Gastroesophageal sphincter (tissue), 4 donors: ENCODE measurements around the gene SLIT3. TPM values are rescaled to one million over a fixed set of nuclear protein-coding genes. Genes with fewer than 3 reads are reported as not detected.

Experiments
- ATAC-seq: fragments of 150-250 bp; one replicate; pipeline ENCODE4 v1.9.1; 2016; ENCODE audit warnings: mild to moderate bottlenecking, moderate library complexity
- H3K27ac ChIP-seq, 4 donors: fragments of 200-600 bp; sonication (generic) in 3 of 4; 1 replicate in 3 of 4; 2 replicates in 1 of 4; pipeline ENCODE4 v1.5.1; 2016 to 2019
- H3K27me3 ChIP-seq: fragments of 200-600 bp; sonication (generic); one replicate; pipeline ENCODE4 v1.5.1; 2019
- H3K36me3 ChIP-seq, 2 donors: fragments of 200-600 bp; sonication (generic); one replicate each; pipeline ENCODE4 v1.5.1; 2019; ENCODE audit warnings: control low read depth in 1 of 2
- H3K4me1 ChIP-seq, 3 donors: fragments of 200-600 bp; sonication (generic); 1 replicate in 2 of 3; 2 replicates in 1 of 3; pipeline ENCODE4 v1.5.1; 2016 to 2019; ENCODE audit warnings: control low read depth in 2 of 3
- H3K4me3 ChIP-seq, 2 donors: fragments of 200-600 bp; sonication (generic); one replicate each; pipeline ENCODE4 v1.5.1; 2019; ENCODE audit warnings: mild to moderate bottlenecking in 1 of 2, moderate library complexity in 1 of 2
- H3K9me3 ChIP-seq, 3 donors: fragments of 200-600 bp; sonication (generic); one replicate each; pipeline ENCODE4 v1.5.1; 2017 to 2019; ENCODE audit warnings: control low read depth in 2 of 3
- EP300 ChIP-seq: sonication (generic); formaldehyde crosslinking; IDR thresholded peaks from one replicate; pipeline ENCODE4 v1.6.1; 2017; ENCODE audit warnings: antibody characterized with exemption, mild to moderate bottlenecking
- POLR2A ChIP-seq, 2 donors: fragments of 450-650 bp; IDR thresholded peaks; one replicate each; pipeline ENCODE4 v1.6.1; 2017; ENCODE audit warnings: antibody characterized with exemption in 2 of 2, mild to moderate bottlenecking in 2 of 2, moderate library complexity in 1 of 2
- POLR2AphosphoS5 ChIP-seq: sonication (generic); formaldehyde crosslinking; IDR thresholded peaks from one replicate; pipeline ENCODE4 v1.6.1; 2017; ENCODE audit warnings: antibody characterized with exemption
- WGBS, 2 donors: methylation state at CpG; one replicate each; pipeline ENCODE4 v1.1.5; 2018; ENCODE audit warnings: low coverage in 1 of 2; 5-methylcytosine and 5-hydroxymethylcytosine counted together
- total RNA-seq, 4 donors: library from RNA; depleted of rRNA; stranded (reverse); fragments of >200 nt; gene quantifications; one replicate each; pipeline ENCODE4 v1.1.0, GENCODE V29; 2016
- TF ChIP-seq, protein P1 (sequence below), 4 experiments: fragments of 200-600 bp in 2 of 4; fragments of 450-650 bp in 2 of 4; sonication (generic) in 1 of 4; IDR thresholded peaks; one replicate each; pipeline ENCODE4 v1.5.1; 2017 to 2019; ENCODE audit warnings: antibody characterized with exemption in 4 of 4, mild to moderate bottlenecking in 2 of 4, moderate library complexity in 2 of 4

Gene SLIT3
- total RNA-seq, 4 donors from 2014 or later = 29.6 to 76.3 (median 31.1) TPM

DNA sequence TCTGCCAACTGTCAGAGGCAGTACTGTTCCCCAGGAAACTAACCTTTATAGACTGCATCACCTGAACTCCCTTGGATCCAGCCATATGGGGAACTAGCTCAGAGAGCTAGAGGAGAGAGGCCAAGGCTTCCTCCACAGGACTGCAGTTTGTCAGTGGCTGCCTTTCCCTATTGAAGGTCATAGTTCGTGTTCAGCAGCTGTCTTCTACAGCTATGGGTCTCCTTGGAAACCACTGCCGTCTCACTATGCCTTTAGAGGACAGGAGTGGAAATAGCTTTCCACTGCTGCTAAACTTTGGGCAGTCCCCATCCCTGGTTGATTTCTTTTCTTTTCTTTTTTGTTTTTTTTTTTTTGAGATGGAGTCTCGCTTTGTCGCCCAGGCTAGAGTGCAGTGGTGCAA lies 4.4 kb upstream of the SLIT3 start:
- H3K4me3 ChIP-seq = no peak overlapping the region
- 80% methylated on average over 4 of the region's 4 CpGs; no CpG with 5 or more reads in 1 of the 2 donors for WGBS, 2 donors
- H3K27me3 ChIP-seq = peaks cover 27% of the 10 kb centered on the region
- H3K27ac ChIP-seq = no peak overlapping the region
- no peak for TF ChIP-seq POLR2AphosphoS5
- no peaks in the 10 kb centered on the region for H3K9me3 ChIP-seq
- no peaks in the 10 kb centered on the region for H3K36me3 ChIP-seq
- peaks cover 0 to 25% (median 0%) of the 10 kb centered on the region in 3 donors for H3K4me1 ChIP-seq
- no peak for ATAC-seq

DNA sequence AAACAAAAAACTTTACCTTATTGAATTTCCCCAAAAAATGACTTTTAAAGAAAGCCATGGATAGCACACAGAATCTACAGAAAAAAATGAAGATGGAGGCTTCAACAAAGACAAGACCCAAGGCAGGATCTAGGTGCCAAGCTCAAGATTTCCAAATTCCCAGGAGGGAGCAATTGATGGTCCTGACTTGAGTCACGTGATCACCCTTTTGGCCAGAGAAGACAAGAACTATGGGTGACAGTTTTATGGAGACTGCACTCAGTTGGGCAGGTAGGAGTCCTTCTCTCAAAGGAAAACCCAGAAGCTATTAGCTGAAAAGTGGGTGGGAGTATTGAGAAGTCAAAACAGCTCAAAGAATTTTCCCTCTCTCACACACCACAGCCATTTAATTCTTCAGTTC lies 3.2 kb upstream of the SLIT3 start:
- Histone ChIP-seq H3K4me1 (peaks cover 0 to 36% (median 0%) of the 10 kb centered on the region in 3 donors), H3K27me3 (peaks cover 32% of the 10 kb centered on the region), H3K4me3 (no peak overlapping the region), H3K9me3 (no peaks in the 10 kb centered on the region), H3K36me3 (no peaks in the 10 kb centered on the region), H3K27ac (no peak overlapping the region)
- WGBS, 2 donors = 90 to 100% methylated on average over 1 of the region's 1 CpG
- ATAC-seq = no peak
- TF ChIP-seq POLR2AphosphoS5 (no peak), EP300 (no peak), POLR2A (IDR thresholded peaks at IDR 0.05) (no peak)
- TF ChIP-seq, protein P1, sequence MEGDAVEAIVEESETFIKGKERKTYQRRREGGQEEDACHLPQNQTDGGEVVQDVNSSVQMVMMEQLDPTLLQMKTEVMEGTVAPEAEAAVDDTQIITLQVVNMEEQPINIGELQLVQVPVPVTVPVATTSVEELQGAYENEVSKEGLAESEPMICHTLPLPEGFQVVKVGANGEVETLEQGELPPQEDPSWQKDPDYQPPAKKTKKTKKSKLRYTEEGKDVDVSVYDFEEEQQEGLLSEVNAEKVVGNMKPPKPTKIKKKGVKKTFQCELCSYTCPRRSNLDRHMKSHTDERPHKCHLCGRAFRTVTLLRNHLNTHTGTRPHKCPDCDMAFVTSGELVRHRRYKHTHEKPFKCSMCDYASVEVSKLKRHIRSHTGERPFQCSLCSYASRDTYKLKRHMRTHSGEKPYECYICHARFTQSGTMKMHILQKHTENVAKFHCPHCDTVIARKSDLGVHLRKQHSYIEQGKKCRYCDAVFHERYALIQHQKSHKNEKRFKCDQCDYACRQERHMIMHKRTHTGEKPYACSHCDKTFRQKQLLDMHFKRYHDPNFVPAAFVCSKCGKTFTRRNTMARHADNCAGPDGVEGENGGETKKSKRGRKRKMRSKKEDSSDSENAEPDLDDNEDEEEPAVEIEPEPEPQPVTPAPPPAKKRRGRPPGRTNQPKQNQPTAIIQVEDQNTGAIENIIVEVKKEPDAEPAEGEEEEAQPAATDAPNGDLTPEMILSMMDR (IDR thresholded peaks at IDR 0.05) = no peak

DNA sequence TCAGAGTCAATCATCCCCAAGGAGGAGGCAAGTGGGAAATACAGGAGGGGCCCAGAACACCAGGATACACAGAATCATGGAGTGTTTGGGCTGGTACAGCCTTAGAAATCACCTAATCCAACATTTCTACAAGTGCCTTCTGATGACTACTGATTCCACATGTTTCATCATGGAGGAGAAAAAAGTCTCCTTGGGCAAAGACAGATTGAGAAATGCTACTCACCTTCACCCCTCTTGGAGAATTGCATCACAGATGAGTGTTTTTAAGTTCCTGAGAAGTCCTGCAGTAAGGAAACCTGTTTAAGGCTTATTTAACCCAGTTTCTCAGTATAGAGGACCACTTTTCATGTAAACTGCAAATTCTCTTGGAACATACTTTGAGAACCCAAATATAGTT lies 2.2 kb upstream of the SLIT3 start:
- peaks cover 32% of the 10 kb centered on the region for H3K27me3 ChIP-seq
- peaks cover 0 to 46% (median under 1%) of the 10 kb centered on the region in 3 donors for H3K4me1 ChIP-seq
- TF ChIP-seq POLR2AphosphoS5 (no peak), EP300 (no peak), POLR2A (IDR thresholded peaks at IDR 0.05) (no peak)
- TF ChIP-seq, protein P1 (IDR thresholded peaks at IDR 0.05) = no peak
- H3K9me3 ChIP-seq = no peaks in the 10 kb centered on the region
- no peaks in the 10 kb centered on the region for H3K36me3 ChIP-seq
- no peak for ATAC-seq
- no peak overlapping the region for H3K27ac ChIP-seq
- H3K4me3 ChIP-seq = no peak overlapping the region

DNA sequence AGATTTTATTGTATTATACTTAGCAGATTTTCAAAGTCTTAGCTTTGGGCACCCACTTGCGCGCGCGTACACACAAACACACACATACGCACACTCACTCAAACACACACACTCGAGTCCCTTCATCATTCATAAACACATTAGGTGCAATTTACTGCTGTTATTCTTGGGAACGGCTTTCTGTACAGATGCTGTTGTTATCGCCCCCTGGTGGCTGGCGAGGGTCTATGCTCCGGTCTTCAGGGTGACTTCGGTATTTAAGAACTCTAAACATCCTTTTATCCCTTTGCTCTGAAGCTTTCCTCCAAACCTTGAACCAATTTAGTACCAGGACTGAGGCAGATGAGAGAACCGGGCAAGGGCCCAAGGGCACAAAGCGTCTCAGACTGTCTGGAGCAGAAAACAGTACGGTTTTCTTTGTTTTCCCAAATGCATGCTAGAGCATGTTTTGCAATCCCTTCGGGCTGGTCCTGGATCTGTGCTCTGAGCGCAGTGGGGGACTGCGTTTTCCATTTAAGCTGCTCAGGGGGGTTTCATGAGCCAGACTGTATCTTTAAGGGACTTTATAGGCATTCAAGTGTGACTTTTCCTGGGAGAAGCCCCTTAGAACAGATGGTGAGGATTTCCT lies 1.7 kb upstream of the SLIT3 start:
- no peak overlapping the region for H3K4me3 ChIP-seq
- no peak for TF ChIP-seq POLR2AphosphoS5
- TF ChIP-seq, protein P1 (IDR thresholded peaks at IDR 0.05) = peak; percentile 89 to 95 (median 92)
- no peaks in the 10 kb centered on the region for H3K36me3 ChIP-seq
- peak overlapping the region in 2 of 4 donors; percentile 89 to 90 for H3K27ac ChIP-seq
- peaks cover 0 to 51% (median 6%) of the 10 kb centered on the region in 3 donors for H3K4me1 ChIP-seq
- H3K27me3 ChIP-seq = peaks cover 32% of the 10 kb centered on the region
- H3K9me3 ChIP-seq = no peaks in the 10 kb centered on the region
- WGBS, 2 donors = 10 to 16% methylated on average over 15 to 17 of the region's 17 CpGs
- ATAC-seq = peak; percentile 29

DNA sequence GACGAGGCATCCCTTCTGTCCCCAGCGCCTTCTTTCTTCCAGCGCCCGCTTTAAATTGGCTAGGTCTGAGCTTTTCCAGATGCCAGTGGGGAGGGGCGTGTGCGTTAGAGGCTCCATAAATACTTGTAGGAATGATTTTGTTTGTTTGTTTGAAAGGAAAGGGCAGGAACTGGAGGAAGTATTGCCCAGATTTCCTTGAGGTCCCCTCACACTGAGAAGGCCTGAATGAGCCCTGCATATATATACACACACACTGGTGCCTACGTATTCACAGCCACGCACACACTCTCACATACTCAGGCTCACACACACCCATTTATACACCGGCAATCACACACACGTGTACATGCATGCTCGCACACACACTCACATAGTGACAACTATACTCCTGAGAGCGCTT lies 1.0 kb upstream of the SLIT3 start:
- TF ChIP-seq, protein P1 (IDR thresholded peaks at IDR 0.05) = no peak
- TF ChIP-seq EP300 = no peak
- no peak for TF ChIP-seq POLR2AphosphoS5
- no peak for TF ChIP-seq POLR2A (IDR thresholded peaks at IDR 0.05)
- H3K27ac ChIP-seq = peak overlapping the region in 3 of 4 donors; percentile 89 to 90 (median 90)
- 53 to 57% methylated on average over 7 of the region's 12 CpGs for WGBS, 2 donors
- H3K4me3 ChIP-seq = no peak overlapping the region
- no peak for ATAC-seq
- peaks cover 0 to 58% (median 11%) of the 10 kb centered on the region in 3 donors for H3K4me1 ChIP-seq
- no peaks in the 10 kb centered on the region for H3K9me3 ChIP-seq
- peaks cover 32% of the 10 kb centered on the region for H3K27me3 ChIP-seq
- no peaks in the 10 kb centered on the region for H3K36me3 ChIP-seq
